Measurements from ENCODE around the gene BTAF1. TPM values are rescaled to one million over a fixed set of nuclear protein-coding genes. Genes with fewer than 3 reads are reported as not detected.
"Not testable (repeated sequence)": the region's sequence is repeated elsewhere in the genome, so short reads cannot be mapped to it uniquely, and the experiment has no call there.

The BTAF1 gene
- total RNA-seq, 1 experiment from 2014 or later = 30.7 TPM

DNA sequence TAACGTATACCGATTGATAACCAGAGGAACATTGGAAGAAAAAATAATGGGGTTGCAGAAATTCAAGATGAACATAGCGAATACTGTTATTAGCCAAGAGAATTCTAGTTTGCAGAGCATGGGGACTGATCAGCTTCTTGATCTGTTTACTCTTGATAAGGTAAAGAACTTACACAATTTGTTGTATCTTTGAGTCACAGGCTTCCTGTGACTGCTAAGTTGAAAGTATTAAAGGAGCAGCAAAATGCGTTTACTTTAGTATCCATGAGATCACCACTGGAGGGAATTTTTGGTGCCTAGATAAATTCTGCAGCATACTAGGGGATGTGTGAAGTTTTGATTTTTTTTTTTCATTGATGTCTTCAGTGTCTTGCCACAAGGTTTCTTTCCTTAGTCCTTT is 103.6 kb downstream of the BTAF1 start:
- H3K4me3 Mint-ChIP-seq (ENCODE audit: low read depth, unreplicated experiment) = no peak overlapping the region
- TF ChIP-seq CTCF (IDR thresholded peaks at IDR 0.05; ENCODE audit: unreplicated experiment) = no peak
- H3K36me3 Mint-ChIP-seq (ENCODE audit: insufficient read depth, unreplicated experiment) = no peaks in the 10 kb centered on the region
- BruUV-seq (replicated peaks) = no TSS peak
- H3K27me3 Mint-ChIP-seq (ENCODE audit: unreplicated experiment) = no peaks in the 10 kb centered on the region
- CTCF ChIA-PET = no interaction called here
- intact Hi-C loops (cut with micrococcal nuclease; ENCODE audit: unreplicated experiment) = no loop called here
- no peak overlapping the region for H3K27ac Mint-ChIP-seq (ENCODE audit: unreplicated experiment)
- no peaks in the 10 kb centered on the region for H3K9me3 Mint-ChIP-seq (ENCODE audit: low read depth, unreplicated experiment)
- no peak for DNase-seq
- no peaks in the 10 kb centered on the region for H3K4me1 Mint-ChIP-seq (ENCODE audit: low read depth, unreplicated experiment)

DNA sequence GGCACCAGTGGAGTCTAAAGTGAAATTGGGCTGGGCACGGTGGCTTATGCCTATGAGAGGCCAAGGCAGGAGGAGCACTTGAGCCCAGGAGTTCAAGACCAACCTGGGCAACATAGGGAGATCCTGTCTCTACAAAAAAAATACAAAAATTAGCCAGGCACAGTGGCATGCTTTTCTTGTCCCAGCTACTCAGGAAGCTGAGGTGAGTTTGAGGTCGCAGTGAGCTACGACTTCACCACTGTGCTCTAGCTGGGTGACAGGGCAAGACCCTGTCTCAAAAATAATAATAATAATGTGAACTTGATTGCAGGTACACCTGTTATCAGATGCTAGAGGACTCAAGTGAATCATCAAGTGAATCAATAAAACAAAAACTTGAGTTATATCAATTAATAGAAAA is 108.0 kb downstream of the BTAF1 start:
- Mint-ChIP-seq H3K4me1 (ENCODE audit: low read depth, unreplicated experiment) (no peaks in the 10 kb centered on the region), H3K27me3 (ENCODE audit: unreplicated experiment) (no peaks in the 10 kb centered on the region), H3K4me3 (ENCODE audit: low read depth, unreplicated experiment) (no peak overlapping the region), H3K36me3 (ENCODE audit: insufficient read depth, unreplicated experiment) (peaks cover 3% of the 10 kb centered on the region), H3K9me3 (ENCODE audit: low read depth, unreplicated experiment) (no peaks in the 10 kb centered on the region), H3K27ac (ENCODE audit: unreplicated experiment) (no peak overlapping the region)
- no TSS peak for BruUV-seq (replicated peaks)
- no peak for DNase-seq
- intact Hi-C loops (cut with micrococcal nuclease; ENCODE audit: unreplicated experiment) = no loop called here
- CTCF ChIA-PET = no interaction called here
- TF ChIP-seq CTCF (IDR thresholded peaks at IDR 0.05; ENCODE audit: unreplicated experiment) = no peak

- H3K27me3 Mint-ChIP-seq (ENCODE audit: unreplicated experiment); H3K9me3 Mint-ChIP-seq (ENCODE audit: low read depth, unreplicated experiment); H3K27ac Mint-ChIP-seq (ENCODE audit: unreplicated experiment); BruUV-seq (replicated peaks); H3K4me3 Mint-ChIP-seq (ENCODE audit: low read depth, unreplicated experiment); H3K4me1 Mint-ChIP-seq (ENCODE audit: low read depth, unreplicated experiment); DNase-seq; H3K36me3 Mint-ChIP-seq (ENCODE audit: insufficient read depth, unreplicated experiment); intact Hi-C loops (cut with micrococcal nuclease; ENCODE audit: unreplicated experiment); CTCF ChIA-PET: not testable (repeated sequence)
Measured at GRCh38 chr10:92033070-92033469, 109.5 kb downstream of the BTAF1 start.

DNA sequence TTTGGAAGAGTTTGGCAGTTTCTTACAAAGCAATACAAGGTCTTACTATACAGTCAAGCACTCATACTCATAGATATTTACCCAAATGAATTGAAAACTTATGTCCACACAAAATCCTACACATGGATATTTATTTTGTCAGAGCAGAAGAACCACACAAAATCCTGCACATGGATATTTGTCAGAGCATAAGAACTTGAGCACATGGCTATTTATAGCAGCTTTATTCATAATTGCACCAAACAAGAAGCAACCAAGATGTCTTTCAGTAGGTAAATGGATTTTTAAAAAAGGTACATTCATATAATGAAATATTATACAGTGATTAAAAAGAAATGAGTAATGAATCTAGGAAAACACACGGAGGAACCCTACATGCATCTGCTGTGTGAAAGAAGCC is 115.4 kb downstream of the BTAF1 start:
- H3K9me3 Mint-ChIP-seq (ENCODE audit: low read depth, unreplicated experiment) = no peaks in the 10 kb centered on the region
- H3K27ac Mint-ChIP-seq (ENCODE audit: unreplicated experiment) = peak overlapping the region; percentile 50
- peaks cover 3% of the 10 kb centered on the region for H3K36me3 Mint-ChIP-seq (ENCODE audit: insufficient read depth, unreplicated experiment)
- H3K4me3 Mint-ChIP-seq (ENCODE audit: low read depth, unreplicated experiment) = no peak overlapping the region
- no peaks in the 10 kb centered on the region for H3K4me1 Mint-ChIP-seq (ENCODE audit: low read depth, unreplicated experiment)
- H3K27me3 Mint-ChIP-seq (ENCODE audit: unreplicated experiment) = no peaks in the 10 kb centered on the region
- CTCF ChIA-PET = no interaction called here
- BruUV-seq (replicated peaks) = no TSS peak
- no peak for TF ChIP-seq CTCF (IDR thresholded peaks at IDR 0.05; ENCODE audit: unreplicated experiment)
- intact Hi-C loops (cut with micrococcal nuclease; ENCODE audit: unreplicated experiment) = no loop called here
- DNase-seq = no peak

DNA sequence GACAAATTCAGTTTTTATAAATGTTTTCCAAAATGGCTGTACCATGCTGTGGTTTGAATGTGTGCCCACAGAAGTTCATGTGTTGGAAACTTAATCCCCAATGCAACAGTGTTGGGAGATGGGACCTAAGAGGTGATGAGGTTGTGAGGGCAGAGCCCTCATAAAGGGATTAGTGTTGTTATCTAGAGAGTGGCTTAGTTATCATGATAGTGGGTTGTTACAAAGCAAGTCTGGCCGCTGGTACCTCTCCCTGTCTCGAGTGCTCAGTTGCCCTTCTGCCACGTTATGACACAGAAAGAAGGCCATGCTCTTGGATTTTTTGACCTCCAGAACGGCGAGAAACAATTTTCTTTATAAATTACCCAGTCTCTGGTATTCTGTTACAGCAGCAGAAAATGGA is 119.0 kb downstream of the BTAF1 start:
- Mint-ChIP-seq H3K27me3 (ENCODE audit: unreplicated experiment) (no peaks in the 10 kb centered on the region), H3K9me3 (ENCODE audit: low read depth, unreplicated experiment) (no peaks in the 10 kb centered on the region), H3K27ac (ENCODE audit: unreplicated experiment) (no peak overlapping the region), H3K36me3 (ENCODE audit: insufficient read depth, unreplicated experiment) (no peaks in the 10 kb centered on the region), H3K4me3 (ENCODE audit: low read depth, unreplicated experiment) (no peak overlapping the region), H3K4me1 (ENCODE audit: low read depth, unreplicated experiment) (no peaks in the 10 kb centered on the region)
- no peak for TF ChIP-seq CTCF (IDR thresholded peaks at IDR 0.05; ENCODE audit: unreplicated experiment)
- intact Hi-C loops (cut with micrococcal nuclease; ENCODE audit: unreplicated experiment) = no loop called here
- CTCF ChIA-PET = no interaction called here
- no TSS peak for BruUV-seq (replicated peaks)
- no peak for DNase-seq

Data from Calu3 (cell line).